NCI-H2227 (cell line): ENCODE results near the gene ABLIM3.
A peak's percentile ranks its signal among the peaks of the same experiment; 100 is the strongest.

Experiments
- DNase-seq: peaks from one replicate; lab custom pipeline; 2025; ENCODE audit not compliant: unreplicated experiment; lab: John Stamatoyannopoulos, UW

Gene ABLIM3

DNA sequence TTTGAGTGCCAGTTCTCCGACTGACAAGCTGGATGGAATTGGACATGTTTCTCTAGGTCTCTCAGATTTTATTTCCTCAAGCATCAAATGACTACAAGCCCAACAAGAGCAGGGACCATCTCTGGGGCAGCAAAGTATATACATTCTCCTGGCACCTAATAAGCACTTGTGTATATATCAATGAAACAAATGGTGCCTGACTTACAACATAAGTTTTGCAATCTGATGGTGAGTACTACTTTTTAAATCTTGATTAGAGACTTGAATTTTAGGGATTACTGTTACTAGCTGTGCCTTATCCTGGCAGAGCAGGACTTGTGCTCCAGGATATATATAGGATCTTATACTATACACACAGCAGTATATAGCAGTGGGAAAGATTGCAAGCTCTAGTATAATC is 8.8 kb upstream of the ABLIM3 start:
- DNase-seq: no peak

DNA sequence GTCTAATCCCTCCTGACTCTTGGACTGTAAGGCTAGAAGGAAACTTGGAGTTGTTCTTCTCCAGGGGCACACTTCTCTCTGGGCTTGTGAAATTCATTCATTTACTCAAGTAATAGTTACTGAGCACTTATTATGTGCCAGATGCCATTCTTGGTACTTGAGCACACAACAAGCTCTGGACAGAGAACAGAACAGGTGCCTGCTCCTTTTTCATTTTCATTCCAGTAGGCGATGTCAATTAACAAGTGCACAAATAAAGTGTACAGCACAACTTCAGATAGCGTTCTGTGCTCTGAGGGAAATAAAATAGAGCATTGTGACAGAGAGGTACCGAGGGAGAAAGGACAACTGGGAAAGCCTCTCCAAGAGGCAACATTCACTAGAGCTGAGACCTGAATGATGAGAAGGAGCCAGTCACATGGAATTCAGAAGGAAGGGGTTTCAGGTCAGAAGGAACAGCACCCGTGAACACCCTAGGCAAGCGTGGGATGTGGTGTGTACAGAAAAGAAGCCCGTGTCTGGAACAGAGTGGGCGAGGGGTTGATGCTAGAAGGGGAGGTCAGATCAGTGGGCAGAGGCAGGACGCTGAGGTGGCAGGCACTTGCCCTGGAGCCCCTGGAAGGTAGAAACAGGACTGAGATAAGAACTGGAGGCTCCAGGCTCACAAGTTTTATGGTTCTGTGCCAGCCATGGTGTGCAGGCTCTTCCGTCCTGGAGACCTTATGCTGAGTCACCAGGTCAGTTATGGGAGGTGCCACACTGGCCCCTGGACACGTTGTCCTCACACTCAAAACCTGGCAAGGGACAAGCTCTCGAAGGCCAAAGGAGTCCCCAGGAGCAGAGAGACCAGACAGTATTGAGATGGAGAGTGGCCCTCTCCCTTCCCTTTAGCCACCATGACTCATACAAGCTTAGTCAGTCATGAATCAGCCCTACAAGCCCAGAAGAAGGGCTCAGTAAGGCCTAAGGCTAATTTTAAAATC is 7.2 kb upstream of the ABLIM3 start:
- DNase-seq: no peak

GRCh38 chr5:149134778-149135500 is 6.4 kb upstream of the ABLIM3 start:
- DNase-seq: no peak

DNA sequence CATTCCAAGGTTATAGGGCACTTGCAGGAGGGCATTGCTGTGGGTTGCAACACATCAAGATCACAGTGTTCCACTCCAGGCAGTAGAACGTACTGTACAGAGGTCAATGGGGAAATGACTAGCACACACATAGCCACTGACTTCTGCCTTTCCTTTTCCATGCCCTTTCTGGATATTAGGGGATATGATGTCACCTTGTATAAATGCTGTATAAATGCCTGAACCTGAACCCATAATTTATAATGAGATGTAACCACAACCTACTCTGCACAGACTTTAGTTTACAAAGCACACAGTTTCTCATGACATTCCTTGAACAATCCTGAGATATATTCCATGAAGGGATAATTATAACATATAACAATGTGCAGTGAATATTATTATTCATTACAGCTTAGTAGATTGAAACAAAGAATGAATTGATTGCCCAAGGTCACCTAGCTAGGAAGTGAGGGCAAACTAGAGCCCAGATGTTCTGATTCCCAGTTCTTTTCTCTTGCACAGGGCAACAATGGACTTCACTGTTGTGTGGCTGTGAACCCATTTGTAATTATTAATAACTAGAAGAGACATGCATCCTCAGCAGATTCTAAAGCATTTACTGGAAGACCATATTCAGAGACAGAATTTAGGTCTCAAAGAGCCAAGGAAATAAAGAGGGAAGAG is 5.6 kb upstream of the ABLIM3 start:
- DNase-seq: no peak

DNA sequence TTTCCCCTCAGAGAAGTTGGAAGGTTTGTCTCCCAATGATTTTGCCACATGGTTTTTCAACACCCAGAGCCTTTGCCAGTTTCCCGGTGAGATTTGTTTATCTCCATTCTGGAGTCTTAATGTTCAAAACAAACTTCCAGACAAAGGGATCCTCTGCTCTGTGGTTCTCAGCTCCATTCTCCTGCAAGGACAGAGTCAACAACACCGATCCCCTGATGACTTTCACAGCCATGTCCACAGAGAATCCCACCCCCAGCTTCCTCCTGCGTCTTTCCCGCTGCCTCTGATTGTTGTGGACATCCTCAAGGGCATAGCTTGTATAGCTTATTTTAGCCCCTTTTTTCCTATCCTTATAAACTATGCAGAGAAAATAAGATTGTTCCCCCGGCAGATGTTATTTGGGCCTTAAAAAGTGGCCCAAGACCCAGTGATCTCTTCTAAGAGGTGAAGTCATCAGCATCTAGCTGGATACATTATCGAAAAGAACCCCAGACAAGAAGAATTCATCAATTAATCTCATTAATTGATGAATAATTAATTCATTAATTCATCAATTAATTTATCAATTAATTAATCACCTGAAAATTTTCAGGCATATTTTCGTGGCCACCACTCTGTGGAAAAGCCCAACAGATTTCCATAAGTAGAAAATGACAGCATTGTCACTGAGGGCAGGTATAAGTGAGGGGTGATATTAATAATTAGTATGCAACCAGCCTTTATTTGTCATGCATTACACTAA is 2.9 kb upstream of the ABLIM3 start:
- no peak for DNase-seq

GRCh38 chr5:149140197-149141002 is 893 bp upstream of the ABLIM3 start:
- DNase-seq: no peak

DNA sequence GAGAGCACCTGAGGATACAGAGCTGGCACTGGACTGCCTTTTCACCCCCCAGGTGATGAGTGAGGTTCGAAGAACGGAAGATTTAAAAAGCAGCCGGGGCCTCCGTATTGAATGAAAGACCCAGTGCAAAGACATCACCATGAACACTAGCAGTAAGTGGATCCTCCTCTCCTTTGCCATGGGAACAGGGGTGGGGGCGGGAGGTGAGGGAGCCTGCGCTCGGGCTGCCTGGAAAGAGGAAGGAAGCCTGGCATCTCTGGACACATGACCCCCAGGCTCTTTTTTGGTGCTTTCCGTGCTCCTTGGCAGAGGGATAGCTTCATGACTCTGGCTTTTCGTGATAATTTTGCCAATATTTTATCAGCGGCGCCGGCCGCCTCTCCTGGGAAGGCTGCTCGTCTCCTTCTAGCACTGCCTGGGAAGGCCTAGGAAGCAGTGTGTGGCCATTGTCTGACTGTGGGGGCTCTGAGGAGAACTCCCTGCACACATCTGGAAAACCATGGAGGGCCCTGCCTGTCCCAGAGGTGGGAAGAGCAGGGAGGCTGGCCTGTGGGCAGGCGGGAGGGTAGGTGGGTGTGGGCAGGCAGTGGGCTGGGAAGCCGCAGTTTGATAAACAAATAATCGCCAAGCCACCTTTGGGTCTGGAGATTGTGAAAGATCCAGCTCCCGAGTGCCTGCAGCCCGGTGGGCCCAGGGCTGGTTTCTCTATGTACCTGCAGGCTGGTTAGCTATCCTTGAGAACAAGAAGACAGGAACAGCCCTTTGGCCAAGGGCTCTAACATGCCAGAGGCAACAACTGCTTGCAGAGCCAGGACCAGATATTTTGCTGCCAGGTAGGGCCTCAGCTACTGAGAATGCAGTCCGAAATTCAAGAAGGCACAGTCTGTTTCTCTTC is 911 bp downstream of the ABLIM3 start:
- DNase-seq: peak; percentile 33

- no peak for DNase-seq
Observed at GRCh38 chr5:149143470-149143869, 2.2 kb downstream of the ABLIM3 start.

GRCh38 chr5:149144637-149145036 is 3.3 kb downstream of the ABLIM3 start:
- DNase-seq: no peak

- DNase-seq: no peak
Observed at GRCh38 chr5:149145138-149145537, 3.8 kb downstream of the ABLIM3 start.

- DNase-seq: no peak
Observed at GRCh38 chr5:149147676-149148075, 6.4 kb downstream of the ABLIM3 start.

GRCh38 chr5:149149942-149150341 is 8.6 kb downstream of the ABLIM3 start:
- DNase-seq: no peak

DNA sequence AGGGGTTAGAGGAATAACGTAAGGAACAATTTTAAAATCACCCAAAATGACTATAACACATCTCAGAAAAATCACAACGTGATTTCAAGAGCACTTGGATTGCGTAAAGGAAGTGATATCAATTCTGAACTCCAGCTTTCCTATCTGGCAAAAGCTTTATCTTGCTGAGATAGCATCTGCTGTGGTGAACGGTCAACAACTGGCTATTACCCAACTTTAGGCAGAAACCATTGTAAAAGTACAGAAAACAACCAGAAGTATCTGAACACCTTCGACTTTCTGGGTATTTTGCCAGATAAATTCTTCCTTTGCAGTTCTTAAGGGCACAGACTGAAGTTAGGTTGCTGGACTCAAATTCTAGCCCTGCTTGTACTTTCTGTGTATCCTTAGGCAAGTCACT is 9.2 kb downstream of the ABLIM3 start:
- DNase-seq: no peak

GRCh38 chr5:149151717-149152116 is 10.4 kb downstream of the ABLIM3 start:
- DNase-seq: no peak

- no peak for DNase-seq
Observed at GRCh38 chr5:149152317-149152746, 11.0 kb downstream of the ABLIM3 start.

DNA sequence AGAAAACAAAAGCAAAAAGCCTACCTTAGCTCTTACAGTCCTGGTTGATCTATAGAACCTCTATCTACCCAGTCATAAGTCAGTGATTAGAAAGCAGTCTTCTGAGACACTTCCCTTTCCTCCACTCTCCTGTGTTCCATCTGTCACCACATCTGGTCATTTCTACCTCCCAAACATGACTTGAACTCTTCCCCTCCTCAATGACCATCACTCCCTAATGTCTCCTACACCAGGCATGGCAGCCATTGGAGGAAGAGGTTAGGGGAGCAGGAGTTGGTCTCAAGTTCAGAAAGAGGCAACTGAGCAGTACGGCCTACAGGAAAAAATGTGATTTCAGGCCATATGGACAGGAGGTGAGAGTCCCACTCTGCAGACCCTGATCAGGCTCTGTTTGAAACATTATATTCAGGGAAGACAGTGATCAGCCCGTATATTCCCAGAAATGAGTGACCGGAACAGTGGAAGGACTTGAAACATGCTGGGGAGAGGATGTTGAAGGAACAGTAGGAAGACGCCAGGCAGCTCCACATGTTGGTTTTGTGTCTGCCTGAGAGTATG is 12.0 kb downstream of the ABLIM3 start:
- no peak for DNase-seq

DNA sequence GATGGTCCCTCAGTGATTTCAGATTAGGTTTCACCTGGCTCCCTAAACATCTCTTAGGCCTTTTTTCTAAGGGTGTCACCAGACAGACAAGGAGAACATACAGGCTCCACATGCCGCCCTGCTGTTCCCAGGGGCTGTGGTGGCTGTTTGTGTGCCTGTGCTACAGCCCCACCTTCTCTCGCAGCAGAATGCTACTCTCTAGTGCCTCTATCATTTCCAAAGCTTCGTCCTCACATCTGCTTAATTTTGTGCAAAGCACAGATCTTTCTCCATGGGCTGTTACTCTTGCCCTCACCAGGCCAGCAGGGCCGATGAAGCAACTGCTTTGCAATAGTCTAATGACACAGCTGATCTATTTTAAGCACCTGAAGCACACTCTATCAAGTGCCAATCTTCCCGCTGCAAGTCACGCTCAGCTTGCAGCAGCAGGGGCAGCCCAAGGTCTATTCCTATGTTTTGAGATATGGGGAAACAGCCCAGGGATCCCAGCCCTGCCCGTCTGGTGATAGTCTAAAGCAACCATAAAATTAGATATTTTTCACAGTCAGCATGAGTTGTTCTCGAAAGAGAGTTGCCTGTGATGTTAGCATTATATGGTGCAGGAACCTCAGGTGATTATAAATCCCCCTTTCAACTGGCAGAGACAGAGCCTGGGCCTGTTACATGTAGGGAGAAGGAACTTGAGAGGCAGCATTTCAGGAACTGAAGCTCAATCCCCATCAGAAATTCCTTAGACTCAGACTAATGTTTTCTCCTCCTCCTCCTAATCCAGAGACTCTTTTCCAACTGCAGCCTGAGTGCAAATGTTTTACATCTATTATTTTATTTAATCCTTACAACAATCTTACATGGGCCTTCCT is 12.7 kb downstream of the ABLIM3 start:
- peak; percentile 47 for DNase-seq

GRCh38 chr5:149154650-149155049 is 13.4 kb downstream of the ABLIM3 start:
- no peak for DNase-seq
